ENCODE data around the gene SLC66A2.
"Not testable (repeated sequence)": the region's sequence is repeated elsewhere in the genome, so short reads cannot be mapped to it uniquely, and the experiment has no call there.

The SLC66A2 gene

DNA sequence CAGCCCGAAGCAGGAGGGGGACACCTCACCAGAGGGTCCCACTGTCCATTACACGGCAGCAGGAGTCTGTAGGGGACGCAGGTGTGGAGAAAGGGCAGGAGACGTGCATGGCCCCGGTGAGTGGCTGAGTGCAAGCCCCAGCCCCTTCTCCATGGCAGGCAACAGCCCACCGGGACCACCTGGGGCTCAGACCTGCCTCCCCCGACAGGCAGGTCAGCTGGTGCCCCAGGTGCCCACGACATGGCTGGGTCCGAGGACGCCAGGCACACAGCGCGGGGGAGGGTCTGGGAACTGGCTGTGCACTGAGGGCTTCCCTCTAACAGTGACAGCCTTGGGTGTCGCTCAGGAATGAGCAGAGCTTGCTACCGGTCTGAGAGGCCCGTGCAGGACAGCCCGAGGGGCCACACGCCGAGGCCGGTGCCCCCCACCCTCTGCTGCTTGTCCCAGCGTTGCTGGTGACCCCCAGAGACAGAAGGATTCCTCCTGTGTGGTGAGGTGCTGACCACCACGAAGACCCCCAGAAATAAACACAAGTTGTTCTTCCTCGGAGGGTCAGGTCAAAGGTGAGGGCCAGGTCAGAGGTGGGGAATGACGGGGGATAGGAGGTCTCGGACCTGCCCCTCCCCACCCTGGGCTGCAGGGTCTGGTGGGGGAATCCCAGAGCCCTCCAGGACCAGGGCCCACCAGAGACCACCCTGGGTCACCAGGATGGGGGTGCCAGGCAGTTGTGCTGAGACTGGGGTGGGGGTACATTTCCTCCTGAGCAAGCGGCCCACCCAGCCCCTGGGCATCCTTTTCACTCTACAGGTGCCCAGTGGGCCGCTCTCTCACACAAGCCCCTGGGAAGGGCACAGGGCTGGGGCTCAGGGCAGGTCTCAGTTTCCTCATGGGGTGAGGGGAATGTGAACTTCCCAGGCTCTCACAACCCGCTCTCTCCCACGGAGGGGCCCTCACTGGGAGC lies 50.6 kb downstream of the SLC66A2 start:
- DNase-seq = no peak

DNA sequence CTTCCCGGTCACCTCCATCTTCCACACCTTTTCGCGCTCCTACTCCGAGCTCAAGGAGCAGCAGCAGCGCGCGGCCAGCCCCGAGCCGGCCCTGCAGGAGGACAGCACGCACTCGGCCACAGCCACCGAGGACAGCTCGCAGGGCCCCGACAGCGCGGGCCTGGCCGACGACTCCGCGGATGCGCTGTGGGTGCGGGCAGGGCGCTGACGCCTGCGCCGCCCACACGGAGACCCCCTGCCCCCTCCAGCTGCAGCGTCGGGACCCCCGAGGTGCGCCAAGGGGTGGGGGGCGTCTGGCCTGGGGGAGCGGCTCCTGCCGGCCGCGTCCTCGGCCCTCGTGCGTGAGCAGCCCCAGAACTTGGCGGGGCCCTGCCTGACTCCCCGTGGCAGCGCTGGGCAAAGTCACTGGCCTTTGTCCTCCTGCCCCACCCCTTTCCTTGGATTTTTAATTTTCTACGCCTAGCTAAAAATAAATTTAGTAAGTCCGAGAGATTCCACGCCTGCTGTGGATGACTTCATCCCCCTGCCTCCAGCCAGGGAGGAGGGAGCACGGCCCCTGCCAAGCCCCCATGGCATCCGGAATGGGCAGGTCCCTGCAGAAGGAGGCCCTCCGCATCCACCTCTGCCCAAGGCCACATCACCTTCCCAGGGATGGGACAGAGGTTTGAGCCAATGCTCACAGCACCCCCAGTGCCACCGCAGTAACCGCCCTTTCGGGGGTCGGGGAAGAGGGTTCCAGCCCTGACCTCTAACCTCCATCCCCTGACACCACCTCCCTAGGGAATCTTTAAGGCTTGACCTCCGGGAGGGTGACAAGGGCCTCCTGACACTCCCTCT lies 51.6 kb downstream of the SLC66A2 start:
- no peak for DNase-seq

- no peak for DNase-seq
Measured at GRCh38 chr18:79898952-79899608, 52.4 kb downstream of the SLC66A2 start.

GRCh38 chr18:79897940-79898625 lies 53.4 kb downstream of the SLC66A2 start:
- DNase-seq = no peak

GRCh38 chr18:79896738-79897137 lies 54.7 kb downstream of the SLC66A2 start:
- DNase-seq = no peak

- no peak for DNase-seq
Measured at GRCh38 chr18:79890674-79891073, 60.8 kb downstream of the SLC66A2 start.

- DNase-seq = no peak
Measured at GRCh38 chr18:79889569-79889968, 61.9 kb downstream of the SLC66A2 start.

DNA sequence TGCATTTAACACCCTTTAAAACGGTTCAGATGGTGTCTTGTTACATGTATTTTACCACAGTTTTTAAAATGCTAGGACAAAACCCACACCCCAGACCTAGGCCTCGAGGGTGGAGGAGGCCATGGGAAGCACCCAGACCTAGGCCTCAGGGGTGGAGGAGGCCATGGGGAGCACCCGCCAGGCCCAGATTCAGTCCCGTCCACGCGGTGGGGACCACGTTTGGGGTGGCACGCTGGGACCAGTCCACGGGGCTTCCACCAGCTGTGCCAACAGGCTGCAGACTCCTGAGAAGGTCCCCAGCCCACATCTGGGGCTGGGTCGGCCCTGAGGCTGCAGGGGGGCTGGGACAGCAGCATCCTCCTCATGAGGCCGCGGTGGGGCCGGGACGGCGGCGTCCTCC lies 63.4 kb downstream of the SLC66A2 start:
- DNase-seq = no peak

GRCh38 chr18:79887181-79888000 lies 64.1 kb downstream of the SLC66A2 start:
- DNase-seq = no peak

- no peak for DNase-seq
Measured at GRCh38 chr18:79884963-79885728, 66.3 kb downstream of the SLC66A2 start.

DNA sequence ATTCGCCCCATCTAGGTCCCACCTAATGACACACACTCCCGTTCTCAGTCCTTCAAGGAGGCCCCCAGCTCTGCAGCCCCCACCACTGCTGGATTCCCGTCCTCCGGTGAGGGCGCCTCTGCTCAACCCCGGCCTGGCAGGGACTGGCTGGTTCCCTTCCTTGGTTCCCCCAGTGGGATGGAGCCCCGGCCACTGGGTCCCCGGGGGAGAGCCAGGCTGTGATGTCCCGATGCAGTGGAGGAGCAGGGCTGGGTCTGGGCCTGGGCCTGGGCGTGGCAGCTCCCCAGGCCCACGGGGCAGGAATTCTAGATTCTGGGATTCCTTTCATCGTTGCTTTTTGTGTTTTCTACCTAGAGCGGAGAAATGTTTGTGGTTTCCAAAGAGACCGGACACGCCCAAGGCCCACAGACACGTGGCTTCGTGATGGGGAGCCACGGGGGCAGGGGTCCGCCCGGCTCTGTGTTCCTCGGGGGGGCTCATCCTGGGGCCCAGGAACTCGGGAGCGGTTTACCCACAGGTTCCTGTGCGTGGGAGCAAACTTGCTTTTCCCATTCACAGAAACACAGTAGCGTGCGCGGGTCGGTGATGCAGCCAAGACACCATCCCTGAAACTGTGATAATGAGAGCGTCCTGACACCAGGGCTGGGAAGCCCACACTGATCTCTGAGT lies 67.0 kb downstream of the SLC66A2 start:
- no peak for DNase-seq

DNA sequence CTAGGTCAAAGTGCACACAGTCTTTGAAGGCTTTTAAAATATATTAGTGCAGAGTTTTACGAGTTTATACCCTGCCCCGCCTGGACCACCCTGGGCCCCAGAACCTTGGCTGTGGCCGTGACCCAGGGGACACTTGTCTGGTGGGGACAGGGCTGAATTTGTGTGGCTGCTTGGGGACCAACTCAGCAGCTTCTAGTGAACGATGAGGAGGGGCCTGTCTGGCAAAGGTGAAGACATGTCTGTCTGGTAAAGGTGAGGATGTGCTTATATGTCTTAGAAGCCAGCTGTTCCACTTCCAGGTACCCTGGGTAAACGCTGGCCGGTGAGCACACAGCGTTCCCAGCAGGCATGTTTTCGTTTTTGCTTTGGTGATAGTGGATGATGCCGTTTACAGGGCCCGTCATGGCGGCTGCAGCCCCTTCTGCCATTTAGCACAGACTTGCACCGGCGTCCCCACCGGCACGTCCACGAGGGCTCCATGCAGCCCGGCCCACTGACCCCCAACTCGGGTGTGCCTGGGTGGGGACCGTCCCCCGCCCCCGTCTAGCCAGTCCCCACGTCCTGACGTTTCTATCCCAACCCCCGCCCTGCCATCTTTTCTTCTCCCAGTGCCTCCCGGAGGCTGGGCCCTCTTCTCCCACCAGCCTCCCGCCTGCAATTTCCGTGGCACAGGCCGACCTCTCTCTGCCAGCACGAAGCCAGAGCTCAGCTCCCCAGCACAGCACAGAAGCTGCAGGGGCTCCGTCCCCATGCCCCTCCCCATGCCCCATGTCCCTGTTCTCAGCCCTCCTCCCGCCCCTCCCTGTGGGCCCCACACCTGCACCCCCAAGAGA lies 67.8 kb downstream of the SLC66A2 start:
- no peak for DNase-seq

DNA sequence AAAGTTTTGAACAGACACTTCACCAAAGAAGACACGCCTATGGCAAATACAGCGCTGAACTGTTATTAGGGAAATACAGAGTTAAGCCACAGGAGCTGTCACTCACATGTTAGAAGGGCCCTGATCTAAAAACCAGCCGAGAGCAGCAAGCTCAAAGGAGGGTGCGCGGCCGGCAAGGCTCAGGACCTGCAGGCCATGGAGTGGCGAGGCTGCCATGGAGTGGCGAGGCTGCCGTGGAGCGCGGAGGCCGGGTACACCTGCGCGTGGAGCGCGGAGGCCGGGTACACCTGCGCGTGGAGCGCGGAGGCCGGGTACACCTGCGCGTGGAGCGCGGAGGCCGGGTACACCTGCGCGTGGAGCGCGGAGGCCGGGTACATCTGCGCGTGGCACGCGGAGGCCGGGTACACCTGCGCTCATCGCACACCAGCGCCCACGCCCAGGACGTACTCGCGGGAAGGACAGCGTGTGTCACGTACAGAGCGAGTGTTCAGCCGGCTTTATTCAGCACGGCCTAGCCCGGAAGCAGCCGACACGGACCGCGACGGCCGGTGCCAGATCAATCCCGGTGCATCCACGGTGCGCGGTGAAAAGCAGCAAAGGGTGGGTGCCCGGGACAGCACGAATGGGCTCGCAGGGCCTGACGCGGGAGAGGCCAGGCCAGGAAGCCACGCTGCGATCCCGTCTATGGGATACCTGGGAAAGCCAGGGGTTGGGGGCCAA lies 68.8 kb downstream of the SLC66A2 start:
- no peak for DNase-seq

DNA sequence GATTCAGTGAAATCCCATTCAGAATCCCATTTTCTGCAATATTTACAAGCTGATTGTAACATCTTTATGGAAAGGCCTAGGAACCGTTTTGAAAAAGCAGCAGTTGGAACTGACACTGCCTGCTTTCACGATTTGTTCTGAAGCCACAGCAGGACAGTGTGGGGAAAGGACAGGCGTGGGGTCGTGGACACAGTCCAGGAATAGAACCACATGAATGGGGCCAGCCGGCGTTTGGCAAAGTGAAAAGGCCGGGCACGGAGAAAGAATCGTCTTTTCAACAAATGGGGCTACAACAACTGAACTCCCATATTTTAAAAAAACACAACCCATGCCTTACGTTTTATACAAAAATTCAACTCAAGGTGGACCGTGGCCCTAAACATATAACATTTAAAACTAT lies 69.8 kb downstream of the SLC66A2 start:
- DNase-seq = no peak

GRCh38 chr18:79879566-79879965 lies 71.9 kb downstream of the SLC66A2 start:
- DNase-seq = no peak

GRCh38 chr18:79878741-79879378 lies 72.6 kb downstream of the SLC66A2 start:
- no peak for DNase-seq

DNA sequence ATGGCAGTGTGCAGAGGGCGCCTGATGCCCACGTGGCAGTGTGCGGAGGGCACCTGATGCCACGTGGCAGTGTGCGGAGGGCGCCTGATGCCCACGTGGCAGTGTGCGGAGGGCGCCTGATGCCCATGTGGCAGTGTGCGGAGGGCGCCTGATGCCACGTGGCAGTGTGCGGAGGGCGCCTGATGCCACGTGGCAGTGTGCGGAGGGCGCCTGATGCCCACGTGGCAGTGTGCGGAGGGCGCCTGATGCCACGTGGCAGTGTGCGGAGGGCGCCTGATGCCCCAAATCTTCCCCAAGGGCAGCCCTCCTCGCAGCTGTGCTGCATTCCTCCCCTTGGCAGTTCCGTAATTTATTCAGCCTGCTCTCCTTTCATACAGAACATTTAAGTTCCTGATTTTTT lies 73.2 kb downstream of the SLC66A2 start:
- DNase-seq = not testable (repeated sequence)
